ENCODE measurements around the gene ARID3A.

The ARID3A gene

DNA sequence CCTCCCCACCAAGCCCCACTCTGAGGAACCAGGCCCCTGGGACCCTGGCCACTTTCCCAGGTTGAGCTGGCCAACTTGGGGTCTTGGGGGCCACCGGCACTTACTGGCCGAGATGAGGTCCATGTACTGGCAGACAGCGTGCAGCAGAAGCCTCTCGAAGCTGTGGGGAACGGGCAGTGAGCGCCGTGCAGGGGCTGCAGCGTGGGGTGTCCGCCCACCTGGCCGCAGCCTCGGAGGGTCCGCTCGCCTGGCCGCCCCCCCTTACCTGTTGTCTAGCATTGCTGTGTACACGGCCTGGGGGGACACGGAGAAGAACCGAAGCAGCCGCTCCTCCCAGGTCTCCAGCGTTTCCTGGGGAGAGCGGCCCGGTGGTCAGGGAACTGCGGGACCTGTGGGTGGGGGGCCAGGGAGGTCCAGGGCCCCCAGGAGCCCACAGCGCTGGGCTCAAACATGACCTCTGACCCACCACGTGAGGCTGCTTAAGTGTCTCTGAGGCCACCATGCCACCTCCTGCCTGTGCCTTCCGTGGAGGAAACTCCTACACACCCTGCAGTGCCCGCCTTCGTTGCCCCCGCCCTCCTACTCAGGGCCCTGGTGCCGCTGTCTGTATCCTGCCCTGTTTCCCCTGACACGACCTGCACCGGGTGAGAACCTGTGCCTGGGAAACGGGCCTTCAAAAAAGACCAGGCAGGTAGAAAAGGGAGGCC lies 26.3 kb upstream of the ARID3A start:
- no peak for TF ChIP-seq POLR2A (IDR thresholded peaks at IDR 0.05; ENCODE audit: low read length)
- no peak for TF ChIP-seq GATA1 (IDR thresholded peaks at IDR 0.05; ENCODE audit: low read depth, low read length)

DNA sequence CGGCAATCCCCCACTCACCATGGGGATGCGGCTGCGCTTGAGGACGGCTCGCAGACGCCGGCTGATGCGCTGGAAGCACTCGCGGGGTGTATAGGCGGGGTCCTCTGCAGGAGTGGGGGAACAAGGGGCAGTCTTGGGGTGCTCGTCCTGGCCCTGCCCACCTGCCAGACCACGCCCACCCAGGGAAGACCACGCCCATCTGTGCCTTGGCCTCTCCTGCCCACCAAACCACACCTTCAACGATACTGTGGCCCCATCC lies 25.9 kb upstream of the ARID3A start:
- DNase-seq, result no peak
- no peak for TF ChIP-seq GATA1 (IDR thresholded peaks at IDR 0.05; ENCODE audit: low read depth, low read length)
- TF ChIP-seq POLR2A (IDR thresholded peaks at IDR 0.05; ENCODE audit: low read length), result no peak

More for the DNA sequence above, 26.3 kb upstream of the ARID3A start:
- DNase-seq, result no peak

DNA sequence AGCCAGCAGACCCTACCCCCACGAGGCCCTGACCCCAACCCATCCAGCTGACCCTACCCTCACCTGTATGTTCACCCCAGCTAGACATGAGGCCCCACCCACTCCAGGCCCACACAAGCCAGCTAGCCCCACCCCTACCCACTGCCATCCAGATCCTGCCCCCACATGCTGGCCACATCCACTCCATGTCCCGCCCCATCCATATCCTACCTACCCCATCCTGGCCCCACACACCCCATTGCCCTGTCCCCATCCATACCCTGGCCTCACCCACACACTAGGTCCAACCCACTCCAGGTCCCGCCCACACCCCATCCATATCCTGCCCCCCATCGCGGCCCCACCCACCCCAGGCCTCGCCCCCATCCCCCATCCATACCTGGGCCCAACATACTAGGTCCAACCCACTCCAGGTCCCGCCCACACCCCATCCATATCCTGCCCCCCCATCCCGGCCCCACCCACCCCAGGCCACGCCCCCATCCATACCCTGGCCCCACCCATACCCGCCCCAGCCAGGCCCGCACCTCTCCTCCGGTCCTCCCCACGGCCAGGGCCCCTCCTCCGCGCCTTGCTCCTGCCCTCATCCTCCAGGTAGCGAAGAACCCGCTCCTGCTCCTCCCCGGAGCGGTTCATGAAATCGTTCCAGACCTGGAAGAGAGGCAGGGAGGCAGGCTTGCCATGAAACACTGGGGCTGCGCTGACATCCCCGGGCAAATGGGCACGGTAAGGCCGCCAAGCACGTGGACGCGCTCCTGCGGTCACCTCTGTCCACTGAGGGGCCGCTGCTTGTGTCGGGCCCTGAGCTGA lies 25.3 kb upstream of the ARID3A start:
- TF ChIP-seq GATA1 (IDR thresholded peaks at IDR 0.05; ENCODE audit: low read depth, low read length), result no peak
- no peak for TF ChIP-seq POLR2A (IDR thresholded peaks at IDR 0.05; ENCODE audit: low read length)
- DNase-seq, result peak; percentile 48 to 63

DNA sequence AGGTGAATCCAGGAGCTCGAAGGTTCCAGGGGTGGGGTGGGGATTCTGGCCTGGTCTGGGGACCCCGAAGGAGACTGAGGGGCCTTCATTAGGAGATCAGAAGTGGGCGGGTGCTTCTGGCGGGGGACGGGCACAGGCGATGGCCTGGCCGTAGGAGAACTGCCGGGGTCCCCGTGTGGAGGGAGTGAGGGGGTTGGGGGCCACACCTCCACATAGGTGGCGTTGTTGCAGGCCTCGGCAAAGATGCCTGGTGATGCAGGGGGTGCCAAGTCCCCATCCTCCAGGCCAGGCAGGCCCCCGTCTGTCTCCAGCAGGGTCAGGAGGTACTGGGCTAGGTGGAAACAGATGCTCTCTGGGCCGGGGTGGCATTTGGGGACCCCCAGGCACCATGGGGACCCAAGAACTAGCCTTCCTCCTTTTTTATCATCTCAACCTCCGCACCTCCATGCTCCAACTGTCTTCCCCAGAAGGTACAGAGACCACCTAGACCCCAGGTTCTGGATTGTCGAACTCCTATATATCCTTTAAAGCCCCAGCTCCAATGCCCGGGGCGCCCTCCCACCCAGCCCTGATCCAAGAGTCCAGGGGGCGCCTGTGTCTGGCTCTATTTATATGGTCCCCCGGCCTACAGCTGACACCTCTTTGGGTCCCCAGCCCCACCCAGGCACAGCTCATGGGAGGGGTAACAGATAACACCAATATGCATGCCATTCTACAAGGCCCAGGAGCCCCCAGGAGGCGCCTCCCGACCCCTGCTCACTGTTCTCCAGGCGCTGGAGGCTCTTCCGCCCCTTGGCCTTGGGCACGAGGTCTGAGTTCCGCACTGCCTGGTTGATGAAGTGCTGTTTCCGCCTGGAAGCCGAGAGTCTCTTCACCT lies 24.4 kb upstream of the ARID3A start:
- TF ChIP-seq GATA1 (IDR thresholded peaks at IDR 0.05; ENCODE audit: low read depth, low read length) (no peak), POLR2A (IDR thresholded peaks at IDR 0.05; ENCODE audit: low read length) (no peak)
- no peak for DNase-seq

DNA sequence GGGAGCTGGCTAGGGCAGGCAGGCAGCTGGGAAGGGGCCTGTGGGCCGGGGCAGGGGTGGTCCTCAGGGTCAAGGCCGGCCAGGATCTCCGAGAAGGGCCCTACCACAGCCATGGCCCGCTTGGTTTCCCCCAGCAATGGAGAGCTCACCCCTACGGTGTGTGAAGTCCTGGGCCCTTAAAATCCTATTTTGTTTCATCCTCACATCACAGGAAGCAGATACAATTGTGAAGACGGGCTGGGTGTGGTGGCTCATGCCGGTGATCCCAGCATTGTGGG lies 23.8 kb upstream of the ARID3A start:
- no peak for TF ChIP-seq GATA1 (IDR thresholded peaks at IDR 0.05; ENCODE audit: low read depth, low read length)
- no peak for TF ChIP-seq POLR2A (IDR thresholded peaks at IDR 0.05; ENCODE audit: low read length)
- no peak for DNase-seq

DNA sequence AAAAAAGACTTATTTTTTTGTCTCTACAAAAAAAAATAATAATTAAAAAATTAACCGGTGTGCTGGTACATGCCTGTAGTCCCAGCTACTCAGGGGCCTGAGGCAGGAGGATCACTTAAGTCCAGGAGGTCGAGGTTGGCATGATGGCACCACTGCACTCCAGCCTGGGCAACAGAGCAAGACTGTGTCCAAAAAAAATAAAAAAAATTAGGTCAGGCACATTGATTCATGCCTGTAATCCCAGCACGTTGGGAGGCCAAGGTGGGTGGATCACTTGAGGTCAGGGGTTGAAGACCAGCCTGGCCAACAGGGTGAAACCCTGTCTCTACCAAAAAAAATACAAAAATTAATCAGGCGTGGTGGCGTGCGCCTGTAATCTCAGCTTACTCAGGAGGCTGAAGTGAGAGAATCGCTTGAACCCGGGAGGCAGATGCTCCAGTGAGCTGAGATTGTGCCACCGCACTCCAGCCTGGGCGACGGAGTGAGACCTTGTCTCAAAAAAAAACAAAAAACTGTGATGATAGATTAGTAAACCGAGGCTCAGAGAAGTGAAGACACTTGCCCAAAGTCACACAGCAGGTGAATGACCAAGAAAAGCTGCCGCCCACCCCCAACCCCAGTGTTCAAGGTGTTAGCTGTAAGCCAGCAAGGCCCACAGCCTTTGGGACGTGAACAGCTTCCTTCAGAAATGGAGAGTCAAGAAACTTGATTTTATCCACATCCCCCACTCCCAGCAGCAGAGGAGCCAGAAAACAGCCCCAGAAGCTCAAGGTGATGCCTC lies 23.2 kb upstream of the ARID3A start:
- DNase-seq, result no peak
- no peak for TF ChIP-seq POLR2A (IDR thresholded peaks at IDR 0.05; ENCODE audit: low read length)
- TF ChIP-seq GATA1 (IDR thresholded peaks at IDR 0.05; ENCODE audit: low read depth, low read length), result no peak

DNA sequence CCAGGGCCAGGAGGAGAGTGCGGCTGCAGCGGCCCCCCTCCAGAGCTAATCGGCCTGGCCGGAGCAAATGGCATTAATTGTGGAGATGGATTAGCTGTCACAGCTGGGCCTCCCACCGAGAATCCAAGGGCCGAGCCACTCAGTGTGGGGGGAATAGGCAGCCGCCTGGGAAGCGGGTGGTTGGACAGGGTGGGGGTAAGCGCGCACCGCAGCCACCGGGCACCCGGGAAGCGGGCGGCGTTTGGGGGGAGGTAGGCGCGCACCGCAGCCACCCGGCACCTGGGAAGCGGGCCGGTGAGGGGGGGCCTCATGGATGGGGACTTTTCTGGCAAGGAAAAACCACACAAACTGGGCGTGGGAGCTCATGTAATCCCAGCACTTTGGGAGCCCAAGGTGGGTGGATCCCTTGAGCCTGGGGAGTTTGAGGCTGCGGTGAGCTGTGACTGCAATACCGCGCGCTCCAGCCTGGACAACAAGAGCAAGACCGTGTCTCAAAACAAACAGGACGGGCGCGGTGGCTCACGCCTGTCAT lies 22.5 kb upstream of the ARID3A start:
- no peak for DNase-seq
- TF ChIP-seq POLR2A (IDR thresholded peaks at IDR 0.05; ENCODE audit: low read length) (no peak), GATA1 (IDR thresholded peaks at IDR 0.05; ENCODE audit: low read depth, low read length) (no peak)

DNA sequence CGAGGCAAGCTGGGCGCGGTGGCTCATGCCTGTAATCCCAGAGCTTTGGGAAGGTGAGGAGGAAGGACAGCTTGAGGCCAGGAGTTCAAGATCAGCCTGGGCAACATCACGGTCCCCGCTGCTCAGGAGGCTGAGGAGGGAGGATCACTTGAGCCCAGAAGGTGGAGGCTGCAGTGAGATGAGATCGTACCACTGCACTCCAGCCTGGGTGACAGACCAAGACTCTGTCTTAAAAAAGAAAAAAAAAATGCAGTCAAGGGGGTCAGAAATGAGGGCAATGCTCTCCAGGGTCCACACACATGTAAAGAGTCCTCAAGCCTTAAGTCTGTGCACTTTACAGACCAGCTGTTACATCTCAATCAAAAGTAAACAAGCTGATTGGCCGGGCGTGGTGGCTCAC lies 21.3 kb upstream of the ARID3A start:
- TF ChIP-seq GATA1 (IDR thresholded peaks at IDR 0.05; ENCODE audit: low read depth, low read length) (no peak), POLR2A (IDR thresholded peaks at IDR 0.05; ENCODE audit: low read length) (no peak)
- DNase-seq, result no peak

DNA sequence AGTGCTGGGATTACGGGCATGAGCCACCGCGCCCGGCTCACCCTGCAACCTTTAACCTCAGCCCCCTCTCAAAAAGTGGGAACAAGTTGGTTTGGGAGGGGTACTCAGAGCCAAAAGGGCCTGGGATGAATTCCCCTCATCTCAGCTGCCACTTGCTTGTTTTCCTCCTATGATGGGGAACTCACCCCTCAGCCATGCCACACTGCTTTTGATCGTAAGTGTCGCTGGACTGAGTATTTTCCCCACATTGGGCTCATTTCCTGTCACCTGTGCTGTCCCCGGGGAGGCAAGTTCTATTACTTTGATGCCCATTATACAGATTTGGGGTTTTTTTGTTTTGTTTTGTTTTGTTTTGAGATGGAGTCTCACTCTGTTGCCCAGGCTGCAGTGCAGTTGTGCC lies 19.4 kb upstream of the ARID3A start:
- DNase-seq, result no peak
- no peak for TF ChIP-seq GATA1 (IDR thresholded peaks at IDR 0.05; ENCODE audit: low read depth, low read length)
- no peak for TF ChIP-seq POLR2A (IDR thresholded peaks at IDR 0.05; ENCODE audit: low read length)

DNA sequence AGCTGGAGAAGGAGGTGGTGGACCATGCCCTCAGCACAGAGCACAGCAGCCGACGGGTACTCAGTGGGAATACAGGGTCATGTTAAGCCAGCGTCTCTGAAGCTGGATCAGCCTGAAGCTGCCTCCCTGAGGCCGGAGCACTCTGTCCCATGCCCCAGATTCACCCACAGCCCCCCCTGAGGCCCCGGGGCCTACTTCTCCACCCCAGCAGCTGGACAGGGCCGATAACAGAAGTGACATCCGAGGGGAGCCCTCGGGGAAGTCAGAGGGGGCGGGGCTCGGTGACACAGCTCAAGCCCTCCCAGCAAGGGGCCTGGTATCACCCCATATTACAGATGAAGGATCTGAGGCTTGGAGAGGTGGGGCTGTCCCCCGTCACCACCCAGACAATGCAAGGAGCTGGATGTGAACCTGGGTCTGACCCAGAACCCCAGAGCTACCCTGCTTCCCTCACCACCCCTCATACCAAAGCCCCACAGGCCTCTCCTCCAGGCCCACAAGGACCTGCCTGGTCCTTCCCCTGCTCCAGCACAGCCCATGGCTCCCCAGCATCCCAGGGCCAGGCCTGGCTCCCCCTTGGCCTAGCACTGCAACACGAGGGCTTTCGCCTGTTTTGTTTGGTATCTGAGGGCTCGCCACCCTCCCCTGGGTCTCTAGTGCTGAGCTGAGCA lies 18.5 kb upstream of the ARID3A start:
- TF ChIP-seq POLR2A (IDR thresholded peaks at IDR 0.05; ENCODE audit: low read length) (peak; percentile 67), GATA1 (IDR thresholded peaks at IDR 0.05; ENCODE audit: low read depth, low read length) (peak; percentile 54)
- peak; percentile 99 for DNase-seq

DNA sequence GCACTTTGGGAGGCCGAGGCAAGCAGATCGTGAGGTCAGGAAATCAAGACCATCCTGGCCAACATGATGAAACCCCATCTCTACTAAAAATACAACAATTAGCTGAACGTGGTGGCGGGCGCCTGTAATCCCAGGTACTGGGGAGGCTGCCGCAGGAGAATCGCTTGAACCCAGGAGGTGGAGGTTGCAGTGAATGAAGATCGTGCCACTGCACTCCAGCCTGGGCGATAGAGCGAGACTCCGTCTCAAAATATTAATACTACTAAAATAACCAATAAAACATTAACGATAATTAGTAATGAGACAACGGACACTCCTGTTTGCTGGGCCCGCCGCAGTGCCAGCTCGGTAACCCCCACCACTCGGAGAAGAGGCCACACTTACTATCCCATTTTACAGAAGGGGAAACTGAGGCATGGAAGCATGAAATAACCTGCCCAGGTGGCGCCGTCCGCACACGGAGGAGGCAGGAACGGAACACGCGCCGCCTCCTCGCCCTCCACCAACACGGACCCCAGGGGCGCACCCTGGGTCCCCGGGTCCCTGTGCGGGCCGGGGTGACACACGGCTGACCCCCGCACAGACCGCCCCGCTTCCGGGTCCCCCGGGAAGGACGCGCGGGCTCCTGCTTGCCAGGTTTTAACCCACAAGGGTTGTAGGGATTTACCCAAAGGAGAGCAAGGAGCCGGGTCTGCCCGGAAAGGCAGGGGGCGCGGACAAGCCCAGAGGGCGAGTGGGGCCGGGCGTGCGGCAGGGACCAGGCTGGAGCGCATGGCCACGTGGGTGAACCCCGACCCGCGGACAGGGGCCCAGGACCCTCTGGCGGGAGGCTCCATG lies 14.4 kb upstream of the ARID3A start:
- DNase-seq, result no peak
- TF ChIP-seq GATA1 (IDR thresholded peaks at IDR 0.05; ENCODE audit: low read depth, low read length), result no peak
- no peak for TF ChIP-seq POLR2A (IDR thresholded peaks at IDR 0.05; ENCODE audit: low read length)

Measured in erythroblast (primary cell).